KOPT-K1 (cell line): ENCODE results near the gene CNNM3.
"Not testable (repeated sequence)": the region's sequence is repeated elsewhere in the genome, so short reads cannot be mapped to it uniquely, and the experiment has no call there.

Source experiments
- H3K27ac ChIP-seq: fragments of 200-600 bp; sonication (generic); 2 replicates; pipeline ENCODE4 v1.5.1; 2016; ENCODE audit warnings: antibody characterized with exemption, mild to moderate bottlenecking, low read depth, low read length; ENCODE audit not compliant: poor library complexity, severe bottlenecking
- H3K36me3 ChIP-seq: fragments of 200-600 bp; sonication (generic); 2 replicates; pipeline ENCODE4 v1.5.1; 2017; ENCODE audit warnings: antibody characterized with exemption, mild to moderate bottlenecking, low read length, moderate library complexity; ENCODE audit not compliant: insufficient read depth
- H3K9me3 ChIP-seq: fragments of 200-600 bp; sonication (generic); 2 replicates; pipeline ENCODE4 v1.5.1; 2017; ENCODE audit warnings: antibody characterized with exemption, low read length, mild to moderate bottlenecking; ENCODE audit not compliant: insufficient read depth, poor library complexity, severe bottlenecking

Gene CNNM3

DNA sequence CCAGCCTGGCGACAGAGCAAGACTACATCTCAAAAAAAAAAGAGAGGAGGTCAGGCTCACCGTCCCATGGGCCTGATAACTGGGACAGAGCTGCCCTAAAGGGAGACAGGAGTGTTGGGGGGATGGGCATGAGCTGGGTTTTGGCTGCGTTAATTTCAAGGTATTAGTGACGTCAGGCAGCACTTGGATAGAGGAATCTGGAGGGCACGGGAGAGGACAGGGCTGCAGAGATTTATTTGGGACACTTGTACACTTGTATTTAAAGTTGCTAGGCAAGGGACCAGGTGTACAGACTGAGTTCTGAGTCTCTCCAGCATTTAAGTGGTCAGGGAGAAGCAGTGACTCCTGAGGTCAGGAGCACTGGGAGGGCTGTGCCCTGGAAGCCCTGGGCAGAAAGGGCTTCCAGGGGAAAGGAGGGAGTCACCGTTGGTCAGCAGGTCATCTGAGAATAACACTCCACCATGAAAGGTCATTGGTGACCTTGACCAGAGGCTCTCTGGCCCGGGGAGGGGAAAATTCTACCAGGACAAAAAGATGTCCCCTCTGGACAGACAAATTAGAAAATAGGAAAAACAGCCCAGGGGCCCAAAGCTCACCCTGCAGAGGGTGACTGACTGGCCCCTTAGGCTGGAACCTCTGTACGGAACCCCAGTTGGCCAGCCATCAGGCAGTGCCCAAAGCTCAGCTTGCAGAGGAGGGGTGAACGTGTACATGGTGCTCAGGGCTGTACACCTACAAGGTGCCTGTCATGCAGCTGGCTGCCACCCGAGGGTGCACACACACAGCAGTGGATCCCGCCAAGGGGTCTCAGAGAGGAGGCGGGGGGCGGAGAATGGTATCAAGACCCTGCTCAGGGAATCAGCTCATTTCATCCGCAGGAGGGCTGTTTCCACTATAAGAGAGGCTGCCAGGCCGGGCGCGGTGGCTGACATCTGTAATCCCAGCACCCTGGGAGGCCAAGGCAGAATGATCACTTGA, 23.0 kb upstream of the CNNM3 start:
- Histone ChIP-seq H3K36me3 (0 out of 2 replicates have a peak, but pooled peaks cover 3% of the 10 kb centered on the region), H3K27ac (no peak overlapping the region), H3K9me3 (no peaks in the 10 kb centered on the region)

DNA sequence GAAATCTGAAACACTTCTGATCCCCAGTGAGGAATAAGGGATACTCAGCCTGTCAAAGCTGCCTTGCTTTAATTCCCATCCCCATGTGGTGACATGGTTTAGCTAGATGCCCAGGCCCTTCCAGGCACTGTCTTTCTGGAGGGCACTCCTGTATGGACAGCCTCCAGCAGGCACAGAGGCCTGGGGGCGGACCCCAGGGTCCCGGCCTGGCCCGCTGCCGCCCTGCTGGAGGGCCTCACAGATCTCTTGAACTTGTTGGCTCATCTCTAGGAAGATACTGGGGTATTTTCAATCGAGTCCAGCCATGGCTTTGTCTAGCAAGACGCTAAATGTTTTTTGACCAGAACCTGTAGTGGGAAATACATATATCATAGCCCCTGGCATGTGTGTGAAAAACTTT, 21.0 kb upstream of the CNNM3 start:
- peaks cover 7% of the 10 kb centered on the region; the same call in 1 of the 2 replicates for H3K36me3 ChIP-seq
- H3K27ac ChIP-seq: no peak overlapping the region
- no peaks in the 10 kb centered on the region for H3K9me3 ChIP-seq

DNA sequence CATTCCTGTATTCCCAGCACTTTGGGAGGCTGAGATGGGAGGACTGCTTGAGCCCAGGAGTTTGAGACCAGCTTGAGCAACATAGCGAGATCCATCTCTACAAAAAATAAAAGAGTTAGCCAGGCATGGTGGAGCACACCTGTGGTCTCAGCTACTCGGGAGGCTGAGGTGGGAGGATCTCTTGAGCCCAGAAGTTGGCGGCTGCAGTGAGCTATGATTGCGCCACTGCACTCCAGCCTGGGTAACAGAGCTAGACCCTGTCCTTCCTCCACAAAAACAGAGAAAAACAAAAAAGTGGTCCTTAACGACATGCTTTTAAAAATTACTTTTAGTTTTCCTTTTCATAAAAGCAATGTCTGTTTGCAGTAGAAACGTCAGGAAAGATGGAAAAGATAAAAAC, 19.6 kb upstream of the CNNM3 start:
- H3K36me3 ChIP-seq: peaks cover 11% of the 10 kb centered on the region; the same call in 1 of the 2 replicates
- H3K27ac ChIP-seq, H3K9me3 ChIP-seq: not testable (repeated sequence)

DNA sequence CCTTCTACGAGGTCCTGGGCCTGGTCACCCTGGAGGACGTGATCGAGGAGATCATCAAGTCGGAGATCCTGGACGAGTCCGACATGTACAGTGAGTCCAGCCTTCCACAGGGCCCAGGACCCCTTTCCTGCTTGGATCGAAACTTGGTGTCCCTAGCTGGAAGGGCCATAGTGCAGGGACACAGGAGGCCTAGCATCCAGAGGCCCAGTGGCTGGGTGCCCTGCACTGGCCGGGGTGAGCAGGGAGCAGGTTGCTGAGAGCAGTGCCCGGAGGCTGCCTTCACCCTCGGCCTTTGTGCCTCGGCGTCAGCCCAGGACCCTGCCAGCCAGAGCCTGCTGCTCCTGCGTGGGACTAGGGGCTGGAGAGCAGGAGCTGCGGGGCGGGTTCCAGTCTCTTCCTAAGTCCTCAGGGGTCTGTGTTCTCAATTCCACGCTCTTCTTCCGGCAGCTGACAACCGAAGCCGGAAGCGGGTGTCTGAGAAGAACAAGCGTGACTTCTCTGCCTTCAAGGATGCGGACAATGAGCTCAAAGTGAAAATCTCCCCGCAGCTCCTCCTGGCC, 18.9 kb upstream of the CNNM3 start:
- no peak overlapping the region for H3K27ac ChIP-seq

DNA sequence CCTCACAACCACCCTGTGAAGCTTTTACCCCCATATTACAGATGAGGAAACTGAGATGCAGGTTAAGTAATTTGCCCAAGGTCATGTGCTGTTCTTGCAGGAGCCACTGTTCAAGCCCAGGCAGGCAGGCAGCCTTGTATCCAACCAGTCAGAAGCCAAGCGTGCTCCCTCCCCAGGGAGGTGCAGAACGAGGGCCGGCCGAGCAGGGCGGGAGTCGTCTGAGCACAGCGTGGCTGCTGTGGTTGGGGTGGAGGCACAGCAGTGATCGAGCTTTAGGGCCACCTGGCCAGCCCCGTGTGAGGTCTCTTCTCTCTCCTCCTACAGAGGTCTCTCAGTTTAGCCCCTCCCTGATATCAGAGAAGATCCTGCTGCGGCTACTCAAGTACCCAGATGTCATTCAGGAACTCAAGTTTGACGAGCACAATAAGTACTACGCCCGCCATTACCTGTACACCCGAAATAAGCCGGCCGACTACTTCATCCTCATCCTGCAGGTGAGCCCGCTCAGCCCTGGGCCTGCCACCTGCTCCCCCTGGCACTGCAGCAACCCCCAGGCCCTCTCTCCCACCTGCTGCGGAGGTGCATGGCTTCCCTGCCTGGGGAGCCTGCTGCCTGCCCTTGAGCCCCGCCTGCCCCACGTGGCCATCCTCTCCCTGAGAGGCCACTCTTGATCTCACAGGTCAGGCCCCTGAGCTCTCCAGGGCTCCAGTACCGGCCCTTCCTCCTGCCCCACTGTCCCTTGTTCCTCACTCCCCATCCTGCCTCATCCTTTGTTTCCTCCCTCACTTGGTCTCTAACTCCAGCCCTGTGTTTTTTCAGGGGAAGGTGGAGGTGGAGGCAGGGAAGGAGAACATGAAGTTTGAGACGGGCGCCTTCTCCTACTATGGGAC, 17.1 kb upstream of the CNNM3 start:
- Histone ChIP-seq H3K9me3 (no peaks in the 10 kb centered on the region), H3K27ac (no peak overlapping the region), H3K36me3 (peaks cover 18% of the 10 kb centered on the region; the same call in 1 of the 2 replicates)

More for the DNA sequence above, 18.9 kb upstream of the CNNM3 start:
- Histone ChIP-seq H3K36me3 (peaks cover 17% of the 10 kb centered on the region; the same call in 1 of the 2 replicates), H3K9me3 (no peaks in the 10 kb centered on the region)

DNA sequence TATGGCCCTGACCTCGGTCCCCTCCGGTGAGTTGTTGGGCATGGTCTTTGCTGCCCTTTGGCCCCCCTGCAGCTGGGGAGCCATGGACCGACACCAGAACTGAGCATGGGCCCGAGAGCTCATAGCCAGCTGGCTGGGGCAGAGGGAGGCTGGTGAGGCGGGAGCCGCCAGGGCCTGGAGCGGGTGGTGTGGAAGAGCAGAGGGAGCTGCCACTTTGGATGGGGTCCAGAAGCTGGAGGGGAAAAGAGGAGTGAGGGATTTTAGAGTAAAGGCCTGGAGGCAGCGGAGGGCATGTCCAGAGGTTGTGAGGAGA, 16.5 kb upstream of the CNNM3 start:
- Histone ChIP-seq H3K36me3 (peaks cover 18% of the 10 kb centered on the region; the same call in 1 of the 2 replicates), H3K9me3 (no peaks in the 10 kb centered on the region), H3K27ac (peak overlapping the region; percentile 66)

DNA sequence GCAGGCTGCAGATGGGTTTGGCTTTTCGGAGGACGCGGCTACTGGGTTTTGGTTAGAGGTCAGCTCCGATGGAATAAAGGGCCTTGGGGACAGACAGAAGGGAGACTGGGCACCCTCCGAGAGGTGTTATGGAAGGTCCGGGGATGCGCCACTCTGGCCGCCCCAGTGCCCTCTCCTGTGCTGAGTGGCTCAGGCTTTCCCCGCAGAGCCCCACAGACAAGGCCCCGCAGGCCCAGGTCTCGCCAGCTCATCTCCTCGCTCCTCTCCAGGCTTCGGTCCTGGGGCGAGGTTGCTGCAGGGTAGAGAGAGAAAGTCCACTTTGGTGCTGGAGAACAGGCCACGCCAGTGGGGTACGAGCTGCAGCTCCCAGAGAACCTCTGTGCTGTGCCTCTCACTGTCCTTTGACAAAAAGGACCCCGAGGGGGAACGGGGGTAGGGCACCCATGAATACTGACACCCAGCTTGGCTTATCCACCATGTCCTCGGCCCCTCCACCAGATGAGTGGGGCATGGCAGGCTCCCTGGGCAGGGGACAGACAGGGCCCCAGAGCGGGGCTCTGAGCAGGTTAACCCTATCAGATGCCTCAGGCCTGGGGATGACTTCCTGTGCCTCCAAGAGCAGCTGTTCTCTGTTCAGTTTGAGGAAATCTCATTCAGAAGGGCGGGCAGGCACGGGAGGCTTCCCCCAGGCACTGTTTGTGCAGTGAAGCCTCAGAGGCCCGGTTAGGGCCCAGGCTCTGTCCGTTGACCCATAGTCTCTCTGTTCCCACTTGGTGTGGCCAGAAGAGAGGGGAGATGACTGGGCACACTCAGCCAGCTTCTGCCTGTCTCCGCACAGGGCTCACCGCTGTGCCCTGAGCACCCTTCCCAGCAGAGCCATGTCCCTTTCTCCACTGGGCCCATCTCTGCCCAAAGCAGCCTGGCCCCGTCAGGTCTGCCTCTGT, 15.7 kb upstream of the CNNM3 start:
- no peaks in the 10 kb centered on the region for H3K9me3 ChIP-seq
- peaks cover 18% of the 10 kb centered on the region; the same call in 1 of the 2 replicates for H3K36me3 ChIP-seq
- H3K27ac ChIP-seq: peak overlapping the region; percentile 66

DNA sequence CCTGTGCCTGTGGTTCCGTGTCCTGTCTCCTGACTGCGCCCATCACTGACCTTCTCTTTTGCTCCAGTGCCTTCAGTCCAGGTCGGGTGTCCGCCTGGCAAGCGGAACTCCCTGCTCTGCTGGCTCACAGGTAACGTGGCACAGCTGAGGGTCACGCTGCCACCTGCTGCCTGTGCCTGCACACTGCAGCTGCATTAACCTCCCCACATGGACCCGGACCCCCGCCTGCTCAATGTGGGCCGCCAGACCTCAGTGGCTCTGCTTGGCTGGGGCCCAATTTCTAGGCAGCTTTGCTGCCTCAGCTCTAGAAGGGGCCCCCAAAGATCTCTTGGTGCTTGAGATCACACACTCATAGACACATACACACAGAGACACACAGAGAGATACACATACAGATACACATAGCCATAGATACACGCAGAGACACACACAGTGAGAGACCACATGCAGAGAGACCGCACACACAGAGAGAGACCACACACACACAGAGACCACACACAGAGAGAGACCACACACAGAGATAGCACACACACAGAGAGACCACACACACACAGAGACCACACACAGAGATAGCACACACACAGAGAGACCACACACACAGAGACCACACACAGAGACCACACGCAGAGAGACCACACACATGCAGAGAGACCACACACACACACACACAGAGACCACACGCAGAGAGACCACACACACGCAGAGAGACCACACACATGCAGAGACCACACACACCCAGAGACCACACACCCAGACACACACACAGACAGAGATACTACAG, 14.9 kb upstream of the CNNM3 start:
- no peaks in the 10 kb centered on the region for H3K9me3 ChIP-seq
- H3K27ac ChIP-seq: peak overlapping the region; percentile 66
- H3K36me3 ChIP-seq: peaks cover 18% of the 10 kb centered on the region; the same call in 1 of the 2 replicates

DNA sequence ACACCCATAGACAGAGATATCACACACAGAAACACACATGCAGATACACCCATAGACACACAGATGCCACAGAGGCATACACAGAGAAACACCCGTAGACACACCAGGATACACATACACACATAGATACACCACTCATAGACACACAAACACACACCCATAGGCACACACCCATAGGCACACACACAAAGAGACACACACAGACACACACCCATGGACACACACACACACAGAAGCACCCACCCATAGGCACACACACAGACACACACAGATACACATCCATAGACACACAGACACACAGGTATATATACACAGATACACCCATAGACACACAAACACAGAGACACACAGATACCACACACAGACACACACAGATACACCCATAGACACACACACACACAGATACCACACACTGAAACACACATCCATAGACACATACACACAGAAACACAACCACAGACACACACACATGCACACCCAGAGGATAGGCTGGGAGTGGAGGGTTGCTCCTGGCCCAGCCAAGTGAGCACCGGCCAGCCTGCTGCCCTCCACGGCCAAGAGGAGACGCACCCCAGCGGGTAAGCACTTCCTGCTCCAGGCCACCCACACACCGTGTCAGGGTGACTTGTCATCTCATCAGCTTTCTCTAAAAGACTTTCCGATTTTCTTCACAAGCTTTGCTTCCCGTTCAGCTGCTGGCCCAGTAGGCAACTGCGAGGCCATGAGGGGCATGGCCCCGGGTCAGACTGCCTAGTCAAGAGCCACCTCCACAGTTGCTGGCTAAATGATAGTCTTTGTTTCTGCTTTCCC, 14.1 kb upstream of the CNNM3 start:
- H3K36me3 ChIP-seq: peaks cover 18% of the 10 kb centered on the region; the same call in 1 of the 2 replicates
- no peaks in the 10 kb centered on the region for H3K9me3 ChIP-seq
- H3K27ac ChIP-seq: no peak overlapping the region

DNA sequence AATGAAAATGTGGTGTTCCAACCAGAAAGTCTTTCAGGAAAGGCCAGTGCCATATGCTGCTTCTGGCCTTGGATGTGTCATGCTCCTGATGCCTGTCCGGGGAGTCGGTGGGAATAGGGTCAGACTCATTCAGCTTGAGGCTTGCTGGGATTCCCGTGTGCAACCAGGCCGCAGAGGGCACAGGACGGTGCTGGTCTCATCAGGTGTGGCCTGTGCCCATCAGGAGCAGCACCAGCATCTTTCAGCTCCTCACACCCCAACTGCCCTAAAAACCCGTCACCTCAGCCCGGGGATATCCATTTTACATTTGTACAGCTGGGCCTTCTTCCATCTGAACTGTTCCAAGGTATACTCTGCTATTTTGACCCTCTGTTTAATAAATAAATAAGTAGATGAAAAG, 13.3 kb upstream of the CNNM3 start:
- H3K9me3 ChIP-seq: no peaks in the 10 kb centered on the region
- H3K27ac ChIP-seq: no peak overlapping the region
- H3K36me3 ChIP-seq: peaks cover 18% of the 10 kb centered on the region; the same call in 1 of the 2 replicates

DNA sequence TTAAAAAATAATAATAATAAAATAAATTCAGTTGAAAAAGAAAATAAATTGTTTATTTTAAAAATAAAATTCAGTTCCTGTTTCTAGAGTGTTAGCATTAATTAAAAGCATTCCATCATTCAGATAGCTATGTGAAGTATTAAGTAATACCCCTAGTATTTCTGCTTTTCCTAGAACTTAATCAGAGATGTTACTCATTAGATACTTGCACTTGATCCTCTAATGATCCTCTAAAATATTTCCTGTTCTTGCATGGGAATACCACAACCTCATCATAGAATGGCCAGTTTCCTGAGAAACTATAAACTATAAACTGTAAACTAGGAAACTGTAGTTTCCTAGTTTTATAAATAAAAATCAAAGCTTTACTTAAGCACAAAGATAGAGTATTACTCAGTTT, 11.1 kb upstream of the CNNM3 start:
- Histone ChIP-seq H3K27ac (no peak overlapping the region), H3K9me3 (no peaks in the 10 kb centered on the region), H3K36me3 (peaks cover 14% of the 10 kb centered on the region; the same call in 1 of the 2 replicates)

DNA sequence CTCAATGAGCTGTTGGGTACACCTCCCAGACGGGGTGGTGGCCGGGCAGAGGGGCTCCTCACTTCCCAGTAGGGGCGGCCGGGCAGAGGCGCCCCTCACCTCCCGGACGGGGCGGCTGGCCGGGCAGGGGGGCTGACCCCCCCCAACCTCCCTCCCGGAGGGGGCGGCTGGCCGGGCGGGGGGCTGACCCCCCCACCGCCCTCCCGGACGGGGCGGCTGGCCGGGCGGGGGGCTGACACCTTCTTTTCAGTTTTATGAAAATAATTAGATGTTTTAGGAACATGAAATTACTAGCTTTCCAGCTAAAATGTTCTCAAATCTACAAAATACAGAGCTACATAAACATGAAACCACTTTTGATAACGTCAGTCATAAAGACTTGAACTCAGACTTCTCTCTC, 10.1 kb upstream of the CNNM3 start:
- Histone ChIP-seq H3K36me3 (peaks cover 14% of the 10 kb centered on the region; the same call in 1 of the 2 replicates), H3K27ac (peak overlapping the region; percentile 45)
- not testable (repeated sequence) for H3K9me3 ChIP-seq
